DOHH2 (cell line): ENCODE results near the gene POU2F2.

Source experiments
- H3F3A ChIP-seq: fragments of 200-600 bp; sonication (generic), shearing (Covaris generic); 2 replicates; pipeline ENCODE4 v1.6.0; 2016; ENCODE audit warnings: antibody characterized with exemption, mild to moderate bottlenecking; ENCODE audit not compliant: control insufficient read depth, insufficient read depth
- H3K27ac ChIP-seq: fragments of 200-600 bp; sonication (generic); 2 replicates; pipeline ENCODE4 v1.5.1; 2014; ENCODE audit warnings: low read depth, mild to moderate bottlenecking, low read length, moderate library complexity
- H3K27me3 ChIP-seq: fragments of 200-600 bp; sonication (generic); 2 replicates; pipeline ENCODE4 v1.6.1; 2014; ENCODE audit warnings: mild to moderate bottlenecking, low read length, mixed read lengths; ENCODE audit not compliant: control insufficient read depth
- H3K36me3 ChIP-seq: fragments of 200-600 bp; sonication (generic); 2 replicates; pipeline ENCODE4 v1.6.1; 2014; ENCODE audit warnings: mild to moderate bottlenecking, low read length, moderate library complexity, mixed read lengths; ENCODE audit not compliant: control insufficient read depth
- H3K4me1 ChIP-seq: fragments of 200-600 bp; sonication (generic); 2 replicates; pipeline ENCODE4 v1.6.1; 2014; ENCODE audit warnings: mild to moderate bottlenecking, low read length, mixed read lengths; ENCODE audit not compliant: control insufficient read depth
- H3K4me2 ChIP-seq: fragments of 200-600 bp; sonication (generic); 2 replicates; pipeline ENCODE4 v1.6.0; 2014; ENCODE audit warnings: mild to moderate bottlenecking, low read length, moderate library complexity
- H3K4me3 ChIP-seq: fragments of 200-600 bp; sonication (generic); 2 replicates; pipeline ENCODE4 v1.5.1; 2014; ENCODE audit warnings: mild to moderate bottlenecking, low read length, mixed read lengths
- H3K79me2 ChIP-seq: fragments of 200-600 bp; sonication (generic); 2 replicates; pipeline ENCODE4 v1.6.1; 2014; ENCODE audit warnings: mild to moderate bottlenecking, low read length, mixed read lengths; ENCODE audit not compliant: control insufficient read depth
- H3K9me2 ChIP-seq: fragments of 200-600 bp; sonication (generic); replicated peaks from 2 replicates; pipeline ENCODE4 v1.6.1; 2014; ENCODE audit warnings: mild to moderate bottlenecking, low read length, mixed read lengths; ENCODE audit not compliant: control insufficient read depth
- H3K9me3 ChIP-seq: fragments of 200-600 bp; sonication (generic); 2 replicates; pipeline ENCODE4 v1.6.1; 2014; ENCODE audit warnings: antibody characterized with exemption, low read length, mixed read lengths; ENCODE audit not compliant: control insufficient read depth, insufficient read depth
- H4K20me1 ChIP-seq: fragments of 200-600 bp; sonication (generic); 2 replicates; pipeline ENCODE4 v1.6.0; 2014; ENCODE audit warnings: low read depth, mild to moderate bottlenecking, antibody characterized with exemption, low read length, moderate library complexity; ENCODE audit not compliant: control insufficient read depth, insufficient read depth
- EZH2phosphoT487 ChIP-seq: fragments of 200-600 bp; sonication (generic); IDR thresholded peaks from 2 replicates; pipeline ENCODE4 v1.6.1; 2017; ENCODE audit warnings: borderline replicate concordance, mild to moderate bottlenecking, antibody characterized with exemption, low read length, moderate library complexity, mixed read lengths
- TF ChIP-seq, protein P1 (sequence below): fragments of 200-600 bp; sonication (generic); IDR thresholded peaks from one replicate; pipeline ENCODE4 v1.5.1; 2014; ENCODE audit warnings: antibody characterized with exemption, mild to moderate bottlenecking, low read depth, low read length; ENCODE audit not compliant: poor library complexity, severe bottlenecking

Gene POU2F2

DNA sequence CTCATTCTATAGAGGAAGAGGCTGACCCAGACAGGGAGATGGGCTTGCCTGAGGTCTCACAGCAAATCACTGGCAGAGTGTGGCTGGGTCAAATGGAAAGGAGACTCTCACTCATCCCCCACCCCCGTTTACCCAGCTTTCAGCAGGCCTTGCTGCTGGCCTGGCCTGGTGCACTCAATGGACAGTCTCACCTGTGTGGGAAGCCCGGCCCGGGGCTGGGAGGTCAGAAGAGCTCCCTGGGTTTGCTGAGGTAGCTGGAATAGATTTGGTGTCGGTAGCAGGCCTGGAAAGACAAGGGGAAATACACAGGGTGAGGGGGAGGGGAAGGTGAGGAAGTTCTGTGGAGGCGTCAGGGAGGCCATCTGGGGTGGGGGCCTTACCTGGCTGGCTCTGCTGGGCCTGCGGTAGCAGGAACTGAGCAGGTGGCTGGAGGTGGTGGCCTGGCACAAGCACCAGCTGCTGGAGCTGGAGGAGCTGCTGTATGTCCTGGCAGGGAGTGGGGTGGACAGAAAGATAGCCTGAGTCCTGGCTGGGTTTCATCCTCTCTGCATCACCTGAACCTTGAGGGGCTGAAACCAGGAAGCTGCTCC, 32.8 kb downstream of the POU2F2 start:
- H3K4me2 ChIP-seq: no peak overlapping the region
- no peak overlapping the region for H3K27ac ChIP-seq
- 0 out of 2 replicates have a peak, but pooled peaks cover 4% of the 10 kb centered on the region for H3F3A ChIP-seq
- H3K4me1 ChIP-seq: no peaks in the 10 kb centered on the region
- H3K9me3 ChIP-seq: no peaks in the 10 kb centered on the region
- TF ChIP-seq EZH2phosphoT487: no peak
- TF ChIP-seq, protein P1, sequence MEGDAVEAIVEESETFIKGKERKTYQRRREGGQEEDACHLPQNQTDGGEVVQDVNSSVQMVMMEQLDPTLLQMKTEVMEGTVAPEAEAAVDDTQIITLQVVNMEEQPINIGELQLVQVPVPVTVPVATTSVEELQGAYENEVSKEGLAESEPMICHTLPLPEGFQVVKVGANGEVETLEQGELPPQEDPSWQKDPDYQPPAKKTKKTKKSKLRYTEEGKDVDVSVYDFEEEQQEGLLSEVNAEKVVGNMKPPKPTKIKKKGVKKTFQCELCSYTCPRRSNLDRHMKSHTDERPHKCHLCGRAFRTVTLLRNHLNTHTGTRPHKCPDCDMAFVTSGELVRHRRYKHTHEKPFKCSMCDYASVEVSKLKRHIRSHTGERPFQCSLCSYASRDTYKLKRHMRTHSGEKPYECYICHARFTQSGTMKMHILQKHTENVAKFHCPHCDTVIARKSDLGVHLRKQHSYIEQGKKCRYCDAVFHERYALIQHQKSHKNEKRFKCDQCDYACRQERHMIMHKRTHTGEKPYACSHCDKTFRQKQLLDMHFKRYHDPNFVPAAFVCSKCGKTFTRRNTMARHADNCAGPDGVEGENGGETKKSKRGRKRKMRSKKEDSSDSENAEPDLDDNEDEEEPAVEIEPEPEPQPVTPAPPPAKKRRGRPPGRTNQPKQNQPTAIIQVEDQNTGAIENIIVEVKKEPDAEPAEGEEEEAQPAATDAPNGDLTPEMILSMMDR: no peak
- H3K79me2 ChIP-seq: peaks cover 12% of the 10 kb centered on the region
- peaks cover 86% of the 10 kb centered on the region for H3K36me3 ChIP-seq
- no peaks in the 10 kb centered on the region for H4K20me1 ChIP-seq
- H3K9me2 ChIP-seq: no peaks in the 10 kb centered on the region
- no peak overlapping the region for H3K4me3 ChIP-seq
- H3K27me3 ChIP-seq: no peaks in the 10 kb centered on the region

DNA sequence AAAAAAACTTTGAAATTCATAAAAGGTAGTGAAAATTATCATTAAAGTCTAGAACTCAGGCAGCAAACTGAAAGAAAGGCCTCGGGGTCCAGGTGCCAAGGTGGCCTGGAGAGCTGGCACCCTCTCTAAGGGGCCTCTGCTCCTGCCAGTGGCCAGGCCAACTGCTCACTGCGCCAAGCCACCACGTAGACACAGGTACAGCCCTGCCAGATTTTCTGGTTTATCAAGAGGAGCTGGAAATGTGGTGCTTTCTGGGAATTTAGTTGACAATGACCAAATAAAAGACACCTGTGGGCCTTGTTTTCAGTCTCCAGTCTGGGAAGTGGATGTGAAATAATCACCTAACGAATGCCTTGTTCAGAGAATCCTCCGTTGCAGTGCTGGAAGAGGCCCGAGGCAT, 33.5 kb downstream of the POU2F2 start:
- Histone ChIP-seq H3K27ac (no peak overlapping the region), H3K36me3 (peaks cover 86% of the 10 kb centered on the region), H4K20me1 (no peaks in the 10 kb centered on the region), H3K4me2 (no peak overlapping the region), H3K27me3 (no peaks in the 10 kb centered on the region), H3K9me2 (no peaks in the 10 kb centered on the region), H3K4me1 (no peaks in the 10 kb centered on the region), H3K9me3 (no peaks in the 10 kb centered on the region), H3K4me3 (no peak overlapping the region), H3K79me2 (peaks cover 10% of the 10 kb centered on the region; the same call in 1 of the 2 replicates), H3F3A (0 out of 2 replicates have a peak, but pooled peaks cover 4% of the 10 kb centered on the region)
- TF ChIP-seq, protein P1: no peak
- no peak for TF ChIP-seq EZH2phosphoT487

DNA sequence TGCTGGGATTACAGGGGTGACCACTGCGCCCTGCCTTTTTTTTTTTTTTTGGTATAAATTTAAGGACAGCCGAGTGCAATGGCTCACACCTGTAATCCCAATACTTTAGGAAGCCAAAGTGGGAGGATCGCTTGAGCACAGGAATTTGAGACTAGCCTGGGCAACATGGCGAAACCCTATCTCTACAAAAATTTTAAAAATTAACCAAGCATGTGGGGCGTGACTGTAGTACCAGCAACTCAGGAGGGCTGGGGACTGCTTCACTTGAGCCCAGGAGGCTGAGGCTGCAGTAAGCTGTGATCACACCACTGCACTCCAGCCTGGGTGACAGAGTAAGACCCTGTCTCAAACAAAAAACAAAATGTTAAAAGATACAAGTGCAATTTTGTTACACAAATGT, 34.8 kb downstream of the POU2F2 start:
- Histone ChIP-seq H3K27me3 (no peaks in the 10 kb centered on the region), H3K27ac (no peak overlapping the region), H4K20me1 (no peaks in the 10 kb centered on the region), H3K79me2 (peaks cover 3% of the 10 kb centered on the region; the same call in 1 of the 2 replicates), H3K4me2 (no peak overlapping the region), H3K4me1 (no peaks in the 10 kb centered on the region), H3K9me3 (no peaks in the 10 kb centered on the region), H3K9me2 (no peaks in the 10 kb centered on the region), H3F3A (0 out of 2 replicates have a peak, but pooled peaks cover 9% of the 10 kb centered on the region), H3K4me3 (no peak overlapping the region), H3K36me3 (peaks cover 83% of the 10 kb centered on the region)
- TF ChIP-seq EZH2phosphoT487: no peak
- TF ChIP-seq, protein P1: no peak
